ENCODE results near the gene PLCG2.
"Not testable (repeated sequence)": the region's sequence is repeated elsewhere in the genome, so short reads cannot be mapped to it uniquely, and the experiment has no call there.

PLCG2 gene

DNA sequence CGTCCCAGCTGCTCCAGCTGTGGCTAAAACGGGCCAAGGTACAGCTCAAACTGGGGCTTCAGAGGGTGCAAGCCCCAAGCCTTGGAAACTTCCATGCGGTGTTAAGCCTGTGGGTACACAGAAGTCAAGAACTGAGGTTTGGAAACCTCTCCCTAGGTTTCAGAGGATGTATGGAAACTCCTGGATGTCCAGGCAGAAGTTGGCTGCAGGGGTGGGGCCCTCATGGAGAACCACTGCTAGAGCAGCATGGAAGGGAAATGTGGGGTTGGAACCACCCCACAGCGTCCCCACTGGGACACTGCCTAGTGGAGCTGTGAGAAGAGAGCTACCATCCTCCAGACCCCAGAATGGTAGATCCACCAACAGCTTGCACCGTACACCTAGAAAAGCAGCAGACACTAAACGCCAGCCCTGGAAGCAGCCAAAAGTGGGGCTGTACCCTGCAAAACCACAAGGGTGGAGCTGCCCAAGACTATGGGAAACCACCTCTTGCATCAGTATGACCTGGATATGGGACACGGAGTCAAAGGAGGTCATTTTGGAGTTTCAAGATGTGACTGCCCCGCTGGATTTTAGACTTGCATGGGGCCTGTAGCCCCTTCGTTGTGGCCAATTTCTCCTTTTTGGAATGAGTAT, 230.0 kb downstream of the PLCG2 start:
- no peak for DNase-seq

DNA sequence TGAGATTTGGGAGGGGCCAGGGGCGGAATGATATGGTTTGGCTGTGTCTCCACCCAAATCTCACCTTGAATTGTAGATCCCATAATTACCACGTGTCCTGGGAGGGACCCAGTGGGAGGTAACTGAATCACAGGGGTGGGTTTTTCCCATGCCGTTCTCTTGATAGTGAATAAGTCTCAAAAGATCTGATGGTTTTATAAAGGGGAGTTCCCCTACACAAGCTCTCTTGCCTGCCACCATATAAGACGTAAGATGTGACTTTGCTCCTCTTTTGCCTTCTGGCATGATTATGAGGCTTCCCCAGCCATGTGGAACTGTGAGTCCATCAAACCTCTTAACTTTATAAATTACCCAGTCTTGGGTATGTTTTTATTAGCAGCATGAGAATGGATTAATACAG, 230.7 kb downstream of the PLCG2 start:
- DNase-seq = not testable (repeated sequence)

DNA sequence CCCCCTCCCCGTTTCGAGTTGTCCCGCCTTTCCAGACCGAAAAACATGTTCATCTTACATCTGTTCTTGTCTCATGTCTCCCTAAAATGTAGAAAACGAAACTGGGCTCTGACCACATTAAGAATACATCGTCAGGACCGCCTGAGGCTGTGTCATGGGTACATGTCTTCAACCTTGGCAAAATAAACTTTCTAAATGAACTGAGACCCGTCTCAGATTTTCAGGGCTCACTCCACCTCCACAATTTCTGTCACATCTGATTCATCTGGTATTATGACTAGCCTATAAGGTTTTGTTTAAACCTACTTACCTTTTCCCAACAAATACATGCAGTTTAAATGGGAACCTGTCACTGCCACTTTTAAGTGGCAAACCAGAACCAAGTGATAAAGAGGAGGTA, 231.6 kb downstream of the PLCG2 start:
- DNase-seq = no peak

DNA sequence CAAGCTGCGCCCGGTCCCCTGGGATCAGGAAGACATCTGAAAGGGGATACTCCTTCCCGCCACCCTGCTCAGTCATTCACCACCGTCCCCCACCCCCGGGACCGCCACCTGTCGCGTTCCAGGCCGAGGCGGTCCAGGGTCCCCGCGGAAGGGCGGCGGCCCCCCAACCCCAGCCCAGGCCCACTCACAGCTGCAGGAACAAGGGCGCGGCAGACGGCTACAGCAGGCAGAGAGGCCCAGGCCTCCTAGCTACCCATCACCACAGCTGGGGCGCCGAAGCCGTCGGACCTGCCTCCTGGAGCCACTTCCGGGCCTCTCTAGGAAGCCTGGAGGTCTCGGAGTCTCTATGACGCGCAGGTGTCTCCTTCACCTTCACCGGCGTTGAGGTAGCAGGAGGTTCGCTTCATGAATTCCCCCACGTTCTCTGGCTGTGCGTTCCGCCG, 232.1 kb downstream of the PLCG2 start, which contains the start of gene SDR42E1:
Gene SDR42E1, minus strand, starts transcription at position 272 of the 443 bp plus-strand sequence. CDS start 10,612 bp downstream, outside the sequence.
- peak; percentile 31 for DNase-seq
